Stimulated activated CD4-positive, alpha-beta T cell treated with anti-CD3 and anti-CD28 coated beads, Interleukin-4, amount 100 ng/mL, for 1 hour (primary cell): ENCODE measurements around the gene RNF144A.
"Not testable (repeated sequence)": the region's sequence is repeated elsewhere in the genome, so short reads cannot be mapped to it uniquely, and the experiment has no call there.

Experiments
- DNase-seq: peaks from one replicate; pipeline ENCODE4 v3.0.0-alpha.2; 2020

RNF144A gene

GRCh38 chr2:6930923-6931647 is 13.9 kb downstream of the RNF144A start:
- DNase-seq = no peak

DNA sequence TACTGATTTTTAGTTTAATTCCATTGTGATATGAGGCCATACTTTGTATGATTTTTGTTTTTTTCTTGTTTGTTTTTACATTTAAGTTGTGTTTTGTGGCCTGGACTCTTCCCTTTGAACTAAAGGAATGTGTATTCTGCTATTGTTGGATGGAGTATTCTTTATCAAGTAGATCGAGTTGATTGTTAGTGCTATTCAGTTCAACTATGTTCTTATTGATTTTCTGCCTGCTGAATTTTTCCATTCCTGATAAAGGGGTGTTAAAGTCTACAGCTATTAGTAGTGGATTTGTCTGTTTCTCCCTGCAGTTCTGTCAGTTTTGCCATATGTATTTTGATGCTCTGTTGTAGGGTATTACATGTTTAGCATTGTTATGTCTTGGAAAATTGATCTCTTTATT is 14.5 kb downstream of the RNF144A start:
- DNase-seq = no peak

DNA sequence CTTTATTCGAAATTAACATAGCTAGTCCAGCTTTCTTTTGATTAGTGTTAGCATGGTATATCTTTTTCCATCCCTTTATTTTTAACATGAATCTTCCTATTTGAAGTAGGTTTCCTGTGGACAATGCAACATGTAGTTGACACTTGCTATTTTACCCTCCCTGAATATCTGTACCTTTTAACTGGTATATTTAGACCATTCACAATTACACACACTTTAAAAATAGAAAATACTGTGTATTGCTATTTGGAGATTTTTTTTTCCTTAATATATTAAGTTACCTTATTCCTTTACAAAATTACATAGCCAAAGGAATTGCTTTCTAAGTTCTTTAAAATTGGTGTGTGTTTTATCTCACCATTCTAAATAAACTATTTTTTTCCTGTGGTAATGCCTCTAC is 15.0 kb downstream of the RNF144A start:
- no peak for DNase-seq

GRCh38 chr2:6932828-6933227 is 15.6 kb downstream of the RNF144A start:
- DNase-seq = no peak

DNA sequence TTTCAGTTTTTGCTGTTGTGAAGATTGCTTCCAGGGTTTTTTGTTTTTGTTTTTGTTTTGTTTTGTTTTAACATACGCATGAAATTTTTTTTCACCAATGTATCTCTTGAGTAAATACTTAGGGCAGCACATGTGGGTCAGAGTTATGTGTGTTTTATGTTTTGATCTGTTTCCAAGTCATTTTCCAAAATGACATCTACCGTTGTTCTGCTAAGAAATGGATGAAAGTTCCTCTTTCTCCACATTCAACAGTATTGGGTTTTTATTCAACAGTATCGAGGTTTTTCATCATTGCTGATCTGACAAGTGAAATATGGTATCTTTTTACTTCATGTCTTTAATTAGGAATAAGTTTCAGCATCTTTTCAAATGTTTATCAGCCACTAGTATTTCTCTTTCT is 16.7 kb downstream of the RNF144A start:
- DNase-seq = no peak

- no peak for DNase-seq
Measured at GRCh38 chr2:6934345-6934744, 17.1 kb downstream of the RNF144A start.

DNA sequence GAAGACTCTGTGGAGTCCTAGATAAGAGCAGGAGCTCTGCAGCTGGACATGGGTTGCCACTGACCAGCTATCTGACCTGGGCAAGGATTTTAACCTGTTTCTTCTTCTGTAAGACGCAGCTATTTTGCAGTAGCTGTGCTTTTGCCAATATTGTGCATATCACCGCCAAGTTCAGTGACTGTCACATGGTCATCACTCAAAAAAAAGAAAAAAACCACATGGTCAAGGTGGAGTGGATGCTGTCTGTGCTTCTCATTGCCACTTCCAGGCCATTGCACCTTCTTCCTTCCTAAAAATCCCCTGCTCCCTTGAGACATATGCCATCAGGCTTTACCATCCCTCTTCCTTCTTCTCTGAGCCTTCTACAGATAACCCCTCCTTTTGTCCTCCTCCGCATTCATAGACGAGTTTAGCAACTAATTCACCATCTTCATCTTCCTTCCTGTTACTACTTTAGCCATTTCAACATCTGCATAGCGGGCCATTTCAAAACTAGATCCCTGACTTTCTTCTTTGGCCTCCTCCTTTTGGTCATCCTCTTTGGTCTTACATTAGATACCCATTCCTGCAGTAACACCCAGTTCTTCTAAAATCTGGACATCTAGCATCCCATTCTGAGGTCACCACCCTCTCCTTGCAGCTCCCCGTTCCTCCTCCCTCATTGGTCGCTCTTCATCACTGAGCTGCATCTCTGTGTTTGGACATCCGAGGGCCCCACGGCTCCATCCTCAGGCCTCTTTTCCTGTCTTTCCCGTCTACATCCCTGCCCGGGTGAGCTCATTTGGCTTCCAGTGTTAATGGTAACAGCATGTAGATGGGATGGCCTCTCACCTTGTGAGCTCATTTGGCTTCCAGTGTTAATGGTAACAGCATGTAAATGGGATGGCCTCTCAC is 17.8 kb downstream of the RNF144A start:
- DNase-seq = no peak

- DNase-seq = not testable (repeated sequence)
Measured at GRCh38 chr2:6935652-6936020, 18.4 kb downstream of the RNF144A start.

DNA sequence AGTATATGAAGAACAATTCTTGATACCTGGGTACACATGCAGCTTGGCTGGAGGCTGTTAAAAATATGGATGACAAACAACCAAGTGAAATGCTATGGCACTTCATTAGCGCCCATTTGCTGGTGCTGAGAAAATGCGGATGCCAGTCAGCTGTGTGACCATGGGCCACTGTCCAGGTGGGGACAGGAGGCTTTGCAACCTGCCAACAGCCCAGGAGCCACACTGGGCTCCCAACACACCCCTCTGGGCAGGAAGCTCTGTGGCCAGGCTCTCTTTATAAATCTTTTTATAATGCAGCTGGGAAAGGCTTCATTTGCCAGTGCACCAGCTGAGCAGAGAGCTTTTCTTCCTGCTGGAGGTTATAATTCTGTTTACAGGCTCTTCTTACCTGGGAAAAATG is 19.9 kb downstream of the RNF144A start:
- no peak for DNase-seq

- no peak for DNase-seq
Measured at GRCh38 chr2:6937582-6937981, 20.4 kb downstream of the RNF144A start.

DNA sequence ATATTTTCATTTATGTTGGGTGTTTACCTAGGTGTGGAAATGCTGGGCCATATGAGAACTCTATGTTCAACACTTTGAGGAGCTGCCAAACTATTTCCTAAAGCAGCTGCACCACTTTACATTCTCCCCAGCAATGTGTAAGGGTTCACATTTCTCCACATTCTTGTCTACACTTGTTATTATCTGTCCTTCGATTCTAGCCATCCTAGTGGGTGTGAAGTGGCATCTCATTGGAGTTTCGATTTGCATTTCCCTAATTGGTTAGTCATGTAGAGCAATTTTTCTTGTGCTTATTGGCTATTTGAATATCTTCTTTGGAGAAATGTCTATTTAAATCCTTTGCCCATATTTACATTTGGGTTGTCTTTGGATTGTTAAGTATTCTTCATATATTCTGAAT is 21.9 kb downstream of the RNF144A start:
- DNase-seq = no peak

DNA sequence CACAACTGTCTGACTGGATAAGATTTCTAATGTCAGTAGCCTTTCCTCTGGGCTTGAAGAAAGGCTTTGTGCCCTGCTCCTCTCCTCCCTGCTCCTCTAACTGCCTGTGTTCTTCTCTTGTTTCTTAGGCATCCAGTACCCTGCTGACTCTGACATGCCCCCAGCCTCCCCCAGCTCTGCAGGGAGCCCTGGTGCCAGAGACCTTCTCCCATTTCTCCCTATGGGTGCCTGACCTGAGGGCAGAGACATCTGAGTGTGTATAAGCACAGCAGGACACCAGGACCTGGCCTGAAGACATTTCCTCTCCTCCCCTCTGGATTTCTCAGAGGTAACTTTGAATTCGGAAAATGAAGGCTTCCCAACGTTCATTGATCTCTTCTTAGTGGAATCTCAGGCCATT is 23.6 kb downstream of the RNF144A start:
- DNase-seq = no peak

GRCh38 chr2:6941299-6942046 is 24.3 kb downstream of the RNF144A start:
- no peak for DNase-seq

- DNase-seq = no peak
Measured at GRCh38 chr2:6942848-6943247, 25.6 kb downstream of the RNF144A start.

DNA sequence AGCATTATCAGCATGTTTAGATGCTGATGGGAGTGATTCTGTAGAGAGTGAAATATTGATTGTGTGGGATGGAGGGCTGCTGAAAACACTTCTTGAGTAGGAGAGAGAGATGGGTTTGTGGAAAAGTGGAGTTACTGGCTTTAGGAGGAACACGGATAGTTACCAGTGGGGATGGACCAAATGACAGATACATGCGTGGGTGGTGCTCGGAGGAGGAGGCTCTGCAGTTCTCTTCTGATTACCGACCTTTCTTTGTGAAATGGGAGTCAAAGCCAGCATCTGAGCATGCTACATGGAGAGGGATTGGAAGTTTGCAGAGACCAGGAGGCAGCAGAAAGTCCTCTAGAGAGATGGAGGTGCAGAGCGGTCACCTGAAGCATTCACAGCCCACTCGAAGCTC is 26.3 kb downstream of the RNF144A start:
- no peak for DNase-seq

- DNase-seq = no peak
Measured at GRCh38 chr2:6943971-6944370, 26.8 kb downstream of the RNF144A start.

- DNase-seq = no peak
Measured at GRCh38 chr2:6944555-6944954, 27.3 kb downstream of the RNF144A start.

DNA sequence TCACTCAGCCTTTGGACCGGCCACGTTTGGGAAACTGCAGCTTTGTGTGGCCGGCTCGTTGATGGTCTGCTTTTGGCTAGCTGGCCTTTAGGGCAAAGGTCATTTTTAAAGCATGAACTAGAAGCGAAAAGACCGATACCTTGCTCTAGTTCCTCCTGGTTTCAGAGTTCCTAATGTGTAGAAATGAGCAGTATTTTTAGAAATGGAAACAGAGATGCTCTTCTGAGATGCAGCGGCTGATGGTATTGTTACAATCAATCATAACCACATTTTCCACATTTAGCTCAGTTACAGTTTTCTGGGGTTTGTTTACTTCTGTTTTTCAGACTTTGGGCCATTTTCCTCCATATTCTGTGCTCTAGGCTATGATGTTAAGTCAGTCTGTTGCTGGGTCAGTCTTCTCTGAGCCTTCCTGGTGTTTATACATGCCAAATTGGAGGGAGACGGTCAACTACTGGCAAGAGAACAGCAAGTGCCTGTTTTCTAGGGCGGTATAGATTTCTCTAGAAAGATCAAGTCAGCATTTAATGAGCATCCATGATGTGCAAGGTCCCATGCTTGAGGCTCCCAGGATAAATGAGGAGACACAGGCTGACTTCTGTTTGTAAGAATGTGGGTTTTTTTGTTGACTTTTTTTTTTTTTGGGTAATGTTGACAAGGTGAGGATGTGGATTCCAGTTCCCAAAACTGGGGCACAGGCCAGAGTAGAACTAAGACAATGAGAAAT is 28.0 kb downstream of the RNF144A start:
- no peak for DNase-seq

DNA sequence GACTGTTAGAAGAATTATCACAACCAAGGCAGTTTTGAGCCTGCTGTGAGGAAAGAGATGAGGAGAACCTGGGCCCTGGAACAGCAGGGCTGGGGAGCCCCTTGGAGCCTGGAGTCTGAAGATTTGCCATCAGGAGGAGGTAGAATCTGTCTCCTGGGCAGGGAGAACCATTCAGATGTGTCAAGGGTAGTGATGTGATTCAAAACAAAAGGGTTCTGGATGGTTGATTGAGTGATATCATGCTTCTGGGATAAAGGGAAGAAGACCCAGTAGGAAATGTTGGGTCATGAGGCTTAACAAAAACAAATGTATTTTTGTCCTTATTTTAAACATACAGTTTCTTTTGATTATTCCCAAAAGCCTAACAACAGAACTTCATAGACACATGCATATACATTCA is 28.6 kb downstream of the RNF144A start:
- DNase-seq = no peak

DNA sequence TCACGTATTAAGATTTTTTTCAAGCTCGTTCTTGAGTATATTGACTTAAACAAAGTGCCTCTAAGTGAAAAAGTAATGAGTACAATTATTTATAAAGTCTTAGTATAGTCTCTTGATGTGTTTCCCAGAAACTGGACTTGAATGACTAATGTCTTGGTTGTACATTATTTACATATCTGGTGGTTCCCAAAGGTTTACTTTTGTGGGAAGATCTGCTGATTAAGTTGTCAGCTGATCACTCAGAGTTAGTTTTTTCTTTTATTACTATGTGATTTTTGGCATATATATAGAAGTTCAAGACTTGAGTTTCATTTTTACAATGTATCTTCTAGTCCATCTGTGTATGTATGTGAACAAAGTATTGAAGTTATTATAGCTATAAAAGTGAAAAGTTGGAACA is 29.5 kb downstream of the RNF144A start:
- DNase-seq = no peak

DNA sequence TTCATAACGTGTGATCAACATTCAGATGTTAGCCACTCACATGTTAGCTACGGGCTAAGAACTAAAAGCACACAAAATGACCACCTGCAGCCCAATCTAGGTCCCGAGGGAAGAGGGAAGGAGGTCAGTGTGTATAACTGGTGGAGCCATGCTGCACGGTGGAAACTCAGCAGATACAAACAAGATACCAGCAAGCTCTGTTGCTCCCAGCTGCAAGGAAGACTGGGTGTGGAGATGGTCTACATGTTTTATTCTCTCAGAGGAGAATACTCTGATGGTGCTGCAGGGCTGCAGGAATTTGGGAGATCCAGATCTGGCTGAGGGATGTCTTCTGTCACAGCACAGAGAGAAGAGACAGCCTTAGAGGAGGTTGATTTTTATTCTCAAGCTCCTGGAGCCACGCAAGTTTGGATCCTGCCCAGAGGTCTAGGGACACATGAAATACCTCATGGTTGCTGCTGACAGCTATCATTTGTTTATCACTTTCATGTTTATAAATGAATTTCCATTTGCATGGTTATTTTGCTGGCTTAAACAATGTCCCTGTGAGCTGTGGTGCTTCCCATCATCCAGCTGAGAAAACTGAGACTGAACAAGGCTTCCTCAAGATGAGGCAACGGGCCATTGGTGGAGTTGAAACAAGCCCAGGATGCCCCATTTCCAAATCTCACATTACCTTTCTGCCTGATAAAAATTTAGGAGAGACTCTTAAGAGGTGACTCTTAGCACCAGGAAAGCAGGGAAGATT is 30.9 kb downstream of the RNF144A start:
- no peak for DNase-seq

GRCh38 chr2:6948677-6949351 is 31.6 kb downstream of the RNF144A start:
- no peak for DNase-seq
